NCI-H2029 (cell line): Measurements from ENCODE around the gene DHRS3.
A peak's percentile ranks its signal among the peaks of the same experiment; 100 is the strongest.

Experiments
- DNase-seq: peaks from one replicate; lab custom pipeline; 2025; lab: John Stamatoyannopoulos, UW

The DHRS3 gene

DNA sequence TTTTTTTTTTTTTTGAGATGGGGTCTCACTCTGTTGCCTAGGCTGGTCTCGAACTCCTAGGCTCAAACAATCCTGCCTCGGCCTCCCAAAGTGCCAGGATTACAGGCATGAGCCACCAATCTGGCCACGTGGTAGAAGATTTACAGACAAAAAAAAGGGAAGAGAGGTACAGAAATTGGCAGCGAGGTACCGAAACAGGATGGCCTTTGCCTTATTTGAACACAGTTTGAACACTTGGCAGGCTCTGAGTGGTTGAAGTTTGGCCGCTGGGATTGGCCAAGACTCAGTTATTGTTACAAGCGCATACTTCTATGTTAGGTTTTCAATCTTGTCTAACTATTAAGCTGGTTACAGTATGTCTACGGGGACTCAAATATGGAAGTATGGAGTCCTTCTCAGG lies 19.7 kb upstream of the DHRS3 start:
- DNase-seq = no peak

DNA sequence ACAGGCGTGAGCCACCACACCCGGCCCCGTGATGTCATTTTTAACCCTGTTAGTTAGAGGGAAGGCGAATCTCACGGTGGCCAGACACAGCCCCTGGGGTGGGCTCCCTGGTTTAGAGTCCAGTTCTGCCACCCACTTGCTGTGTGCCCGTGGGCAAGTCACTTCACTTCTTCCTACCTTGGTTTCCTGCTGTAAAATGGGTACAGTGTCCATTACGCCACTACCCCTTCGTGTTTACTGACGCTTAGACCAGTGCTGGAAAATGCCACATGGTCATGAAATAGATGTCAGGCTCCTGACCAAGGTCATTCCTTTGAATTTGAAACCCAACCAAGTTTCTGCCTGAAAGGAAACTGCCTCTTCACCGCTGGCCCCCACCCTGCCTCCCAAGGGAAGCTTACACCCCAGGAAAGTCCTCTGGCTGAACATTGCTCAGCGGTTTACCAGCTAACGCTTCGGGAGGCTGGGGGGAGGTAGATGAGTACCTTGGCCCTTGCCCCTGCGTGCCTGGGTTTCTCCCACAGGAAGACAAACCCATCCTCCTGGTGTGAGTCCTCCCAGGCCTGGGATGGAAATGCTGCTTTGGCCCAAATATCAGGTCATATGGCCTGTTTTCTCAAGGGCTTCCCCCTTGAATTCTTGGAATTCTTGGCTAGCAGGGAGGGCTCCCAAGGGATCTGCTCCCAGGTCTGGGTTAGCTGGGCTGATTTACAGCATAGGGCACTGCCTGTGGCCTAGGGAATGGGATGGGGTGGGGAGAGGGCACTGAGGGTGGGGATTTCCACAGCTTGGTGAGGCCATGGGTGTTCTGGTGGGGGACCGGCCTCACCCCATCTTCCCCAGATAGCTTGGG lies 18.3 kb upstream of the DHRS3 start:
- DNase-seq = no peak

DNA sequence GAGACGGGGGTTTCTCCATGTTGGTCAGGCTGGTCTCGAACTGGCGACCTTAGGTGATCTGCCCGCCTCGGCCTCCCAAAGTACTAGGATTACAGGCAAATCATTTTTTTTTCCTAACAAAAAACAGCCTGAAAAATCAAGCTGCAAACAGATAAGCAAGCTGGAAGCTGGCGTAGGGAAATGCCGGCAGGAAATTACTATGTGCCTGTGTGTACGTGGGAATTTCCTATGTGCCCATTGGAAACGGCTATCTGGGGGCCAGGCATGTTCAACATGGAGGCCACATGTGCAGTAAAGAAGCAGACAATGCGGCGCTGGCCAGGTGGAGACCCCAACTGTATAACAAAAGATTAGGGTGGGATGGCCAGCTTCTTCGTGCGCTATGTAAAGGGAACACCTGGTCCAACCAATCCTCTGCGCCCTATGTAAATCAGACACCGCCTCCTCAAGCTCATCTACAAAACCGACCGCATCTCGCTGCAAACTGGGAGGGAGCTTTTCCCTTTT lies 16.7 kb upstream of the DHRS3 start:
- no peak for DNase-seq

DNA sequence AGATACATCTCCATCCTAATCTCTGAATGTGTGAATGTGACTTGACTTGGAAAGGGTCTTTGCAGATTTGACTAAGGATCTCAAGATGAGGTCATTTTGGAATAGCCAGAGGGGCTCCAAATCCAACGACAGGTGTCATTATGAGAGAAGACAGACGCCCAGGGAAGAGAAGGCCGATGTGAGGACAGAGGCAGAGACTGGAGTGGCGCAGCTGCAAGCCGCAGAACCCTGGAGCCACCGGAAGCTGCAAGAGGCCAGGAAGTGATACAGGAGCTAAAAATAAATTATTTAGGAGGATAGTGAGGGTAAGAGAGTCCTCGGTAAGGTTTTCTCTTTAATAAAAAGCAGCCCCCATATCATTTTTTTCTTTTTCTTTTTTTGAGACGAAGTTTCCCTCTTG lies 16.1 kb upstream of the DHRS3 start:
- no peak for DNase-seq

DNA sequence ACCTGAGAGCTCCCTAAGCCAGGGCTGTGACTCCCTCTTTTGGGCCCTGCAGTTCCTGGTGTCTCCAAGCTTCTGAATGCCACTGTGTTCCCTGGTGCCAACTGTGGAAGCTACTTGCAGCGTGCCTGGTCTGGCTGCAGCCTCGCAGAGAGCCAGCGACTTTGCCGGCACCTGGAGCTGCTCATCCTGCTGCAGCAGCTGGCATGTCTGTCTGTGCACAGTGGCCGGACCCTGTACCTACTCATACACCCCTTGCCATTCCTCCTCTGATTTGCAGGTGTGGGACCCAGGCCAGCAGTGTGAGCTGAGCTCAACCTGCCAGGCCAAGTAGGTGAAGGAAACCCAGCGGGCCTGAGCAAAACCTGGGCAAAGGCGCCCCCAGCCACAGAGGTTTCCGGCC lies 13.6 kb upstream of the DHRS3 start:
- DNase-seq = no peak

DNA sequence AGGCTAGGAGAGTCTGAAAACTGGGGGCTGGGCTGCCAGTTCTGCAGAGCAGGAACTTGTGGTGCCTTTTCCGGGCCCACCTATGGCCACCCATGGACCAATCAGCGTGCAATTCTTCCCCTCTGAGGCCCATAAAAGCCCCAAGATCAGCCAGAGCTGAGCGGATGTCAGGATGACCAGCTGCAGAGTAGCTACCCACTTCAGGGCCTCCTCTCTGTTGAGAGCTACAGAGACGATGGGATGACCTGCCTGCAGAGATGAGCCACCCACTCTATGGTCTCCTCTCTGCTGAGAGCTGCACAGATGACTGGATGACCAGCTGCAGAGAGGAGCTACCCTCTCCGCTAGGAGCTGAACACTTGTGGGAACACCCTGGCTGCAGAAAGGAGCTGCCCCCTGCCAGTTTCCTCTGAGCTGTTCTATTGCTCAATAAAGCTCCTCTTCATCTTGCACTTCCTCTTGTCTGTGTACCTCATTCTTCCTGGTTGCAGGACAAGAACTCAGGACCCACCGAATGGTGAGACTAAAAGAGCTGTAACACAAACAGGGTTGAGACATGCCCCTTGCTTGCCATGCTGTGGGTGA lies 13.0 kb upstream of the DHRS3 start:
- DNase-seq = no peak

DNA sequence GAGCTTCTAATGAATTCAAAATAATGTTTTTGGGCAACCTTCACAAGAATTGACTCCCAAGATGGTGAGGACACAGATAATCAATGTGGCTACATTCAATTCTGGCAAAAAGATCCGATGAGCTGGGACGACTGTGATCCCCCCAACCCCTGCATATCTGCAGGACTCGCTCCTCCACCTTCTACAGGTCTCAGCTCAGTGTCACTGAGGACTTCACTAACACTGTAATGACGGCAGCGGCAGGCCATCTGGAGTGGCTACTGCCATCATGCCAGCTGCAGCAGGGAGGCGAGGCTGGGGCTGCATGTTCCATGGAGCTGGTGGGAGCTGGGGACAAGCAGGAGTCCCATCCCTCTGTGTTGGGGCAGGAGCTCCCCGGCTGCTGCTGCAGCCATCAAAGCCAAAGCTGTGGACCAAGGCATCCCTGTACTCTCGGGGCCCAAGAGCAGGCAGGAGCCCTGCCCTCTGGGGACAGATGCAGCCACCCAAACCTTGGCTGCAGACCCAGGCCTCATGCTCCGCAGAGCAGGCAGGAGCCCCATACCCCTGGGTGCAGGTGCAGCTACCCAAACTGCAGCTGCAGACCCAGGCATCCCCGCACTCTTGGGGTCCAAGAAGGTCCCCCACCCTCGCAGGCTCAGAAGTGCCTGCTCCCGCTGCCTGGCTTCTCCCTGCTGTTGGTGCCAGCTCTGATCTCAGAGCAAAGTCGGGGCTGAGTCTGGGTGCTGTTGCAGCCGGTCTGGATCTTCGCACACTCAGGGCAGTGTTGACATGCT lies 12.2 kb upstream of the DHRS3 start:
- no peak for DNase-seq

DNA sequence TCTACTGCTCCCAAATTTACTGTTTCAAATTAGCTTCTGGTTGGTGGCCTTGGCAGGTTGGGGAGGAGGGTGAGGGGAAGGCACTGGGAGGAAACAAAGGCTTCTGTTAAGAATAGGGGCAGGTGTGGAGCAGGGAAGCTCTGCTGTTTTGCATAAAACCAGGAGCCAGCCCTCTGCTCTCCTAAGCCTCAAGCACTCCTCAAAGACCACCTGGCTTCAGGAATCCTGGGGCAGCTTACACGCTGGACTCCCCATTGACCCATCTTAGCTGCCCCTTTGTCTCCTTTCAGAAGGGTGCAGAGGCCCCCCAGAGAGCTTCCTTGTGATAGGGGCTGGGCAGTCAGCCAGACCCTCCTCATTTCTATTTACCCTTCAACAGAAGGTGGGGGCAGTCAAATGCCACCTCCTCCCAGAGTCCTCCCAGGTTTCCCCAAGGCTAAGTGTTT lies 11.5 kb upstream of the DHRS3 start:
- DNase-seq = peak; percentile 47

DNA sequence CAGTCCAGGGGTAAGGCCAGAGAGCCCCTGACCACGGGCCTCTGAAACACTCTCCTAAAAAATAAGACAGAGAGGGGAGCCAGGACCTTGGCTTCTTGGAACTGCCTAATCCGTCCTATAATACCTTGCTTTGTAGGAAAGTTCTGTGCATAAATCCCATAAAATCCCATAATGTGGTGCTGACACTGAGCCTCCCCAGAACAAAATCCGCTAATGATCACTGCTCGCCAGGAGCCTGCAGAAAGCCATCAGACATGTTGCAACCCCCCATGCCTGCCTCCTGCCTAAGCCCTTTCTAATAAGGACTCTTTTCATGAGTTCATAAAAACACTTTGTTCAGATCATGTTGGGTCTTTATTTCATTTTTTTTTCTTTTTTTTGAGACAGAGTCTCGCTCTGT lies 9.3 kb upstream of the DHRS3 start:
- no peak for DNase-seq

DNA sequence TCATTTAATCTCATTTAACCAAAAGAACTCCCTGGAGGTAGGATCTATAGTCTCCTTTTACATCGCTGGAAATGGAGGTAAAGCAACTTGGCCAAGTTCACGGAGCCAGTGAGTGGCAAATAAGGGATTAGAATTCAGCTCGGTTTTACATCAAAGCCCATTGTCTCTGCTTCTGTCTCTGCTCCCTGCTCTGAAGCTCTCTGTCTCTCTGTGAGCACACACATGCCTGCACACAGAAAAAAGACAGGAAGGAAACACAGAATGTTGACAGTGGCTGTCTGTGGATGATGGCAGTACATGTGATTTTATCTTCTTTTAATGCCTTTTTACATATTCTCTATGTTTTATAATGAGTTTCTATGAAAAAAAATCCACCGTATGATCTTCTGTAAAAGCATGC lies 8.9 kb upstream of the DHRS3 start:
- DNase-seq = no peak

DNA sequence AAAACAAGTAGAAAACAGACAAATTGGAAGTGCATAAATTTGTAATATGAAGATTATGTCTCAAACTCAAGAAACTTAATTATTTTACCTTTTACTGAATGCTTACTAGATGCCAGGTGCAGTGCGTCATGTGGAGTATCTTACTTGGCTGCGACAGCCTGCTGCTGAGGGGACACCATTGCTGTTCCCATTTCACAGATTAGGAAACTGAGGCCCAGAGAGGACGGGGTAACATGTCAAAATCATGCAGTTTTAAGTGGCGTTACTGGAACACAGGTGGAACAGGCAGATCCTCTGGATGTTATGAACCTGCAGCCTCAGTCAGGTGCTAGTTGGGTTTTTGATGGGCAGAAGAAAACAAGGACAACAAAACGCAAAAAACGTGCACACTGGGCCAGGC lies 7.3 kb upstream of the DHRS3 start:
- no peak for DNase-seq

DNA sequence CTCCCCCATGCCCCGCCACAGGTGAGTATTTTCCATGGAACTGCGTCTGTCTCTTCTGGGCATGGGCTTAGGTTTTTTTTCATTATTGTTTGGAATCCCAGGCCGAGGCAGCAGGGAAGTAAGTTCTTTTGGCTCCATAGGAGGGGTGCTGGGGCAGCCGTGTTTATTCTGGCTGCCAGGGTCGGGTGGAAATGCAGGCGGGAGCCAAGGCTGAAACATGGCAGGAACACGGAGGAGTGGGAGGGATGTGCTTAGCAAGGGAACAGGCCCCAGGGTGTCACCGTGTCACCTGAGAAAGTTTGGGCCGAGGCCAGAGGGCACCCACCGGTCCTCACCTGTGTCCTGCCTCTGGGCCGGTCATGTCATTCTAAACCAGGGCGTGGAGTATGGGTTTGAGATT lies 4.5 kb upstream of the DHRS3 start:
- DNase-seq = no peak

DNA sequence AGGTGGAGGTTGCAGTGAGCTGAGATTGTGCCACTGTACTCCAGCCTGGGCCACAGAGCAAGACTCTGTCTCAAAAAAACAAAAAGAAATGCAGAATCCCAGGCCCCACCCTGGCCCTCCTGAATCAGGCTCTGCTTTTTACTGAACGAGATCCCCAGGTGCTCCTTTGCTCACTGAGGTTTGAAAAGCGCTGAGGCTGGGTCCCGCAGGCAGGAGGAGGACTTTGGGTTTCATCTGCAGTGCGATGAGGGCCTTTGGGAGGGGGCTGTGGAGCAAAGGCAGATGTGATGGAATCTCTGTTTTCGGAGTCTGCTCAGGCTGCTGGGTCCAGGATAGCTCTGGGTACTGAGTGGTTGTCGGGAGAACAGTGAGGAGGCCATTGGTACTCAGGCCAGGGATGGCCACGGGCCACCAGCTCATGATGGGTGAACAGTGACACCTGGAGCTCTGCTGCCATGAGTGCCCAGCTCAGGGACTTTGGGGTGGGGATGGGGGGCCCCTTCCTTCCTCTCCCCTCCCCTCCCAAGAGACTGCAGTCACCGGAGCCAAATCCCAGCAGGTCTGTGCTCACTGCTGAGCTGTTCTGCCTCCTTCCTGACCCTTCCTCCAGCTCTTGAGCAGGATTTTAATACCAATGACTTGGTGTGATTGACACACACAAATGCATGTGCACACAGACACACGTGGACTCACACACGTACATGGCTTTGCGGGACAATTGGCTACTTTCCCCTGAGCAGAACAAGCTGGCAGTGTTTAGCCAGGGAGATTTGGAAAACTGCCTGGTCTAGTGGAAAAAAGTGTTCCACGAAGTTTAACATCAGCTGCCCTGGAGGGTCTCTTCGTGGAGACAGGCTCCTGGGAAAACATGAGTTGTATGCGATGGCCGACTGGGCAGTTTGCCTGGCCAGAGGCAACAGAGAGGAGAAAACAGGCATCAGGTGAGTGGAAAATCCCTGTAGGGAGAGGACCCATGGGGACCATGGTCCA lies 3.6 kb upstream of the DHRS3 start:
- DNase-seq = no peak

DNA sequence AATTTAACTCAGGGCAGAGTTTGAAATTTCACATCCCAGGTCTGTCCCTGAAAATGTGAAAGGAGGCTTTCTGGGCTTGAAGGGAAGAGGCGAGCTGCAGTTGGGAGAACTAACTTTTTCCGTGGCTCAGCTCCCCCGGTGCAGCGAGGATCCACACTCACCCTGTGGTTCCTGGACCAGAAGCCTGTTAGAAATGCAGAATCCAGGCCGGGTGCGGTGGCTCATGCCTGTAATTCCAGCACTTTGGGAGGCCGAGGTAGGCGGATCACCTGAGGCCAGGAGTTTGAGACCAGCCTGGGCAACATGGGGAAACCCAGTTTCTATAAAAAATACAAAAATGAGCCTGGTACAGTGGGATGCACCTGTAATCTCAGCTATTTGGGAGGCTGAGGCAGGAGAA lies 2.9 kb upstream of the DHRS3 start:
- DNase-seq = no peak

DNA sequence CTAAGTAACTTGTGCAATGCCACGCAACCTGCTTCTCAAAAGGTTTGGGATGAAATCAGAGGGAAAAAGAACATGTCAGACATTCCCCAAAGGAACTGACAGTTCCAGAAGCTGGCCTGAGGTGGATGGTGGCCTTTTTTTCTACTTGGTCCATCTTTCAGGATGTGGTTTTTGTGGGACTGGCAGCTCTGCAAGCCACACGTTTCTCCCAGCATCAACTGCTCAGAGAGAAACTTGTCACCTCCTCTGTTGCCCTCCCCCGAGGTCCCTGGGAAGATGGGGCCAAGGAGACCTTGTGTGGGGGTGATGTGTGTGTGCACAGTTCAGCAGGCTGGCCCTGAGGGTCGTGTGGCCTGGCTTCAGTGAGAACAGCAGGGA lies 2.5 kb upstream of the DHRS3 start:
- no peak for DNase-seq

DNA sequence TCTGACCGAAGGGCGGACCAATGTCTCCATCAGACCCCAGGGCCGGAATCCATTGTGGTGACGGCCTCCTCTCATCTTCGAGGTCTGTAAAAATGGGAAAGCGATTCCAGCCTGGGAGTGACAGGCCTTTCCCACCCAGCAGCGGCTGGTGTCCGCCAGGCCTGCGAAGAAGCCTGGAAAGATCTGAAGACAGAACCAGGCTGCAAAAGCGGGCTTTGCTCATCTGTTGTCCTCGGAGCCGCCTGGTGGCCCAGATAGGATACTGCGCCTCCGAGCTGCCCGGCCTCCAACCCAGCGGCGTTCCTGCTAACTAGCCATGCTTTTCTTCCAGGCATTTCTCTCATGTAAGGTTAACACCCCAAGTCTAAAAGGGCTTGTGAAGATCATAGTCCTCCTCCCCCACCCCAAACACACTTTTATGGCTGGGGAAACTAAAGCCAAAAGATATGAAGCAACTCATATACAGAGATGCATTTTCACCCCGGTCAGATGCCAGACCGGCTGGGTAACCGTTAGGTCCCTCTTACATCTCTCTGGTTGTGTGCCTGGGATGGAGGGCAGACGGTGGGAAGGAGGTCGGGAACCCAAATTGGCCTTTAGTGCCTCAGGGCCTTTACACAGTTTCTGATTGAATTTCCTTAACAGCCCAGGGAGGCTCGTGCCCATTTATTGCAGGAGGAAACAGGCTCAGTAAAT lies 1.9 kb upstream of the DHRS3 start:
- peak; percentile 64 for DNase-seq

DNA sequence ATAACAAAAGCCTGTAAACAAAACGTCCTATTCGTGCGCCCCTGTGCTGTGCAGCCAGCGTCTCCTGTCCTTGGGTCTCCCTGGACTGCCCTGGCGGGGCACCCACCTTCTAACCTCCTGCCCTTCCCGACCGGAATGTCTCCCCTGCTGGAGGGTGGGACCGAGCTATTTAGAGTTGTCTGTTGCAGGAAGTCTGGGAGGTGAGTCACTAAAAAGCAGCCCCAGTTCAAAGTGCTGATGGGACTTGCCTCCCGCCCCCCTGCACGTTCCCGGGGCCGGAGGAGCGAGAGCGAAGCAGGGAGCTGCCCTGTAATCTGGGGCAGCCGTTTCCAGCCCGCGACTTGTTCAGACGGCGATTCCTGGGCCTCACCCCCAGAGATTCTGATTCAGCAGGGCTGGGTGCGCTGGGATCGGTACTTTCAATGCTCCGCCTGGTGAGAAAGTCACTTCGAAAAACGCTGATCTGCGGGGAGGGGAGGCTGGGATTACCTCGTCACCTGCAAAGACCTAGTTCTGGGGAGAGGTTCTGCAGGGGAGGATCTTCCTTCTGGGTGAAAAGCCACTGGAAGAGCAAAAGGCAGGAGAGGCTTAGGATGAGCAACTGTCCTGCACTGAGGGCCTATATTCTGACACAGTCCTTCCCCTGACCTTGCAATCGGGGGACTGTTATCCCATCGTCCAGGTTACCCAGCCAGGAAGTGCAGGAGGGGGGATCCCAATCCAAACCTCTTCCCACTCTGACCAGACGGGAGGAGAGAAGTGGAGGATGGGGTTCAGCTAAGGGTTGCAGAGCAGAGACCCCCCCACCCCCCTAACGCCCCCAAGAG lies 1.2 kb upstream of the DHRS3 start:
- no peak for DNase-seq

DNA sequence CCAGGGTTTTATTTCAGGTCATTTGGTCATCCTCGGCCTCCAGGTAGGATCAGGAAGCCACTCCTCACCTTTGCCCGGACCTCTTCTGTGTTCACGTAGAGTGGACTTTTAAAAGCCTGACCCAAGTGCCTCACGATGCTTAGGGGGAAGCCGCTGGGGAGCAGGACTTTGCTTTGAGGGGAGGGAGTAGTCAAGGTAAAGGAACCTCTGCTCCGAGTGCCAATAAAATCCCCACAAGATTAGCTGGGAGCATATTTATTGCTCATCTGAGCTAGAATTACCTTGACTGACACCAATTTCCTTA lies 603 bp upstream of the DHRS3 start:
- DNase-seq = no peak

DNA sequence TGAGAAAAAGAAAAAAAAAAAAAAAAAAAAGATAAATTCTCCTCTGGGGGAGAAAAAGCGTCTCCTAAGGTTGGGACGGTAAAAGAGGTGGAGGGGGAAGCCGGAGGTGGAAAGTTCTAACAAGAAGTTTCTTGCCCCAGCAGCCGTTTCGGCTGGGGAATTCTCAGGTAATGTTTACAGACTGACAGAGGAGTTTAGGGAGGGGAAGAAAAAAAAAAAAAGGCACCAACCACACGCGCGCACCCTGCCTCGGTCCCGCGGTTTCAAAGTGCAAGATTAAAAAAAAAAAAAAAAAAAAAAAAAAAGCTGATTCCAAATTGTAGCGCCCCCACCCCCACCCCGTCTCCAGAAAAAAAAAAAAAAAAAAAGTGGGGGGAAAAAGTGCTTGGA lies 504 bp downstream of the DHRS3 start:
- no peak for DNase-seq

DNA sequence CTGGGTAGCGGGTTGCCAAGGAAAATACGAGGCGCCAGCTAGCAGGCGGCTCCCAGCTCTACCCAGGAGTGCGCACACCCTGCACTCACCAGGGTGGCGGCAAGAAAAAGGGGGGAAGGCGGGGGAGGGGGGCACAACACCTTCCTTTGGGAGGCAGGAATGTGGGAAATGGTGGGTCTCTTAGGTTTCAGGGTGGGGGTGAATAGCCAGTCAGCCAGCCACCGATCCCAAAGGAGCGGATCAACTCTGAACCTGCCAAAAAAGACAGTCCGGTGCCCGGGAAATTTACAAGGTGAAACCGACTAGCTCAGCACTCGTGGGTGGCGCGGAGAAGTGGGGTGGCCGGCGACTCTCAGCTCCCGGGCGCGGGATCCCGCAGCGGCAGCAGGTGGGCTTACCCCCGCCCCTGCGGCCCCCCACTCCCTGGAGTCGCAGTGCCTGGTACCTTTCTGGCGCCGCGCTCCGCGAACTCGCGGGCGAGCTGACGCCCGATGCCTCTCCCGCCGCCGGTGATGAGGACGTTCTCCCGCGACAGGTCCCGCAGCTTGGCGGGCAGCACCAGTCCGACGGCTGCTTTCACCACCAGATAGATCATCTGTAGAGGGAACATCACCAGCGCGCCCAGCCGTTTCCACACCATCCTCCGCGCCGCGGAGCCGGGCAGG lies 1.2 kb downstream of the DHRS3 start:
- DNase-seq = no peak
